ENCODE data around the gene C4orf50.

DNA sequence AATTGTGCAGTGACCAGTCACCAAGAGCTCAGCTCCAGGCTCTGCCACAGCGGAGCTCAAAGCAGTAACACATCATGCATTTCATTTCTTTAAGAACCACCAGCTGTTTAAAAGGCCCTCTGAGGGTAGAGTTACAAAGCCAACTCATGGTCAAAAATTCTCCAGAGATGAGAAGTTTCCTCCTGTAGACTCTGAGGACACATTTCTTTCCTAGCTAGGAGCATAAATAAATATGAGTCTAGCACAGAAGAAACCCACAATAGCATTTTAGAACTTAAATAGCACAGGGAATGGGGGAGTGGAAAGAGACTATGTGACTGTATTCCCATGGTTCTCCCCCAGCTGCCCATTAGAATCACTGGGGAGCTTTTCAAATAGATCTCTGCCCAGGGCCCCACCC lies 118.8 kb downstream of the C4orf50 start:
- no peak for TF ChIP-seq YBX1 (IDR thresholded peaks at IDR 0.05)
- TF ChIP-seq, protein P1, sequence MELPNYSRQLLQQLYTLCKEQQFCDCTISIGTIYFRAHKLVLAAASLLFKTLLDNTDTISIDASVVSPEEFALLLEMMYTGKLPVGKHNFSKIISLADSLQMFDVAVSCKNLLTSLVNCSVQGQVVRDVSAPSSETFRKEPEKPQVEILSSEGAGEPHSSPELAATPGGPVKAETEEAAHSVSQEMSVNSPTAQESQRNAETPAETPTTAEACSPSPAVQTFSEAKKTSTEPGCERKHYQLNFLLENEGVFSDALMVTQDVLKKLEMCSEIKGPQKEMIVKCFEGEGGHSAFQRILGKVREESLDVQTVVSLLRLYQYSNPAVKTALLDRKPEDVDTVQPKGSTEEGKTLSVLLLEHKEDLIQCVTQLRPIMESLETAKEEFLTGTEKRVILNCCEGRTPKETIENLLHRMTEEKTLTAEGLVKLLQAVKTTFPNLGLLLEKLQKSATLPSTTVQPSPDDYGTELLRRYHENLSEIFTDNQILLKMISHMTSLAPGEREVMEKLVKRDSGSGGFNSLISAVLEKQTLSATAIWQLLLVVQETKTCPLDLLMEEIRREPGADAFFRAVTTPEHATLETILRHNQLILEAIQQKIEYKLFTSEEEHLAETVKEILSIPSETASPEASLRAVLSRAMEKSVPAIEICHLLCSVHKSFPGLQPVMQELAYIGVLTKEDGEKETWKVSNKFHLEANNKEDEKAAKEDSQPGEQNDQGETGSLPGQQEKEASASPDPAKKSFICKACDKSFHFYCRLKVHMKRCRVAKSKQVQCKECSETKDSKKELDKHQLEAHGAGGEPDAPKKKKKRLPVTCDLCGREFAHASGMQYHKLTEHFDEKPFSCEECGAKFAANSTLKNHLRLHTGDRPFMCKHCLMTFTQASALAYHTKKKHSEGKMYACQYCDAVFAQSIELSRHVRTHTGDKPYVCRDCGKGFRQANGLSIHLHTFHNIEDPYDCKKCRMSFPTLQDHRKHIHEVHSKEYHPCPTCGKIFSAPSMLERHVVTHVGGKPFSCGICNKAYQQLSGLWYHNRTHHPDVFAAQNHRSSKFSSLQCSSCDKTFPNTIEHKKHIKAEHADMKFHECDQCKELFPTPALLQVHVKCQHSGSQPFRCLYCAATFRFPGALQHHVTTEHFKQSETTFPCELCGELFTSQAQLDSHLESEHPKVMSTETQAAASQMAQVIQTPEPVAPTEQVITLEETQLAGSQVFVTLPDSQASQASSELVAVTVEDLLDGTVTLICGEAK (IDR thresholded peaks at IDR 0.05; ENCODE audit: borderline replicate concordance): no peak

Measured in GM12878 (cell line).